H9 (cell line): ENCODE data around the gene ABCG1. TPM values are rescaled to one million over a fixed set of nuclear protein-coding genes. Genes with fewer than 3 reads are reported as not detected.

ENCODE experiments used
- DNase-seq: peaks from one replicate; pipeline ENCODE4 v3.0.0-alpha.2; 2017
- H2AFZ ChIP-seq: one replicate; pipeline ENCODE4 v1.6.1; 2013; ENCODE audit warnings: mild to moderate bottlenecking, low read length, control low read depth, moderate library complexity
- H2AK5ac ChIP-seq: 2 replicates; pipeline ENCODE4 v1.6.1; 2013; ENCODE audit warnings: low read length, control low read depth, mixed read lengths; ENCODE audit not compliant: insufficient read length
- H2BK120ac ChIP-seq: one replicate; pipeline ENCODE4 v1.6.1; 2013; ENCODE audit warnings: low read depth, mild to moderate bottlenecking, low read length, control low read depth, inconsistent platforms; ENCODE audit not compliant: poor library complexity, severe bottlenecking
- H2BK12ac ChIP-seq: 2 replicates; pipeline ENCODE4 v1.6.1; 2013; ENCODE audit warnings: low read length, control low read depth, mixed read lengths, low read depth; ENCODE audit not compliant: insufficient read length
- H2BK15ac ChIP-seq: 2 replicates; pipeline ENCODE4 v1.6.1; 2013; ENCODE audit warnings: low read depth, low read length, control low read depth
- H2BK20ac ChIP-seq: one replicate; pipeline ENCODE4 v1.6.1; 2013; ENCODE audit warnings: low read depth, mild to moderate bottlenecking, low read length, control low read depth, inconsistent platforms; ENCODE audit not compliant: poor library complexity, severe bottlenecking
- H2BK5ac ChIP-seq: 2 replicates; pipeline ENCODE4 v1.6.1; 2013; ENCODE audit warnings: low read length, control low read depth, mixed read lengths; ENCODE audit not compliant: insufficient read length
- H3K14ac ChIP-seq: 2 replicates; pipeline ENCODE4 v1.6.1; 2013; ENCODE audit warnings: low read length, control low read depth; ENCODE audit not compliant: insufficient read depth
- H3K18ac ChIP-seq: 2 replicates; pipeline ENCODE4 v1.6.1; 2013; ENCODE audit warnings: low read depth, mild to moderate bottlenecking, mixed read lengths, low read length, control low read depth; ENCODE audit not compliant: insufficient read length
- H3K23ac ChIP-seq: 2 replicates; pipeline ENCODE4 v1.6.1; 2013; ENCODE audit warnings: low read length, control low read depth, mixed read lengths, low read depth; ENCODE audit not compliant: insufficient read length
- H3K23me2 ChIP-seq: 2 replicates; pipeline ENCODE4 v1.6.1; 2013; ENCODE audit warnings: low read depth, mild to moderate bottlenecking, mixed read lengths, low read length, control low read depth; ENCODE audit not compliant: insufficient read length, poor library complexity, severe bottlenecking
- H3K27ac ChIP-seq: 2 replicates; pipeline ENCODE4 v1.5.1; 2013; ENCODE audit warnings: low read length, control low read depth, mixed read lengths, low read depth; ENCODE audit not compliant: insufficient read length
- H3K27me3 ChIP-seq: 2 replicates; pipeline ENCODE4 v1.6.1; 2013; ENCODE audit warnings: low read length, control low read depth, inconsistent platforms; ENCODE audit not compliant: insufficient read depth
- H3K4ac ChIP-seq: 2 replicates; pipeline ENCODE4 v1.6.1; 2013; ENCODE audit warnings: low read depth, mild to moderate bottlenecking, control low read depth, inconsistent platforms, low read length, moderate library complexity
- H3K4me1 ChIP-seq: 2 replicates; pipeline ENCODE4 v1.6.1; 2013; ENCODE audit warnings: low read length, control low read depth, inconsistent platforms; ENCODE audit not compliant: insufficient read depth
- H3K4me2 ChIP-seq: 2 replicates; pipeline ENCODE4 v1.6.1; 2013; ENCODE audit warnings: low read length, control low read depth, mixed read lengths; ENCODE audit not compliant: insufficient read length, insufficient read depth
- H3K56ac ChIP-seq: 2 replicates; pipeline ENCODE4 v1.6.1; 2013; ENCODE audit warnings: low read depth, mild to moderate bottlenecking, mixed read lengths, low read length, control low read depth; ENCODE audit not compliant: insufficient read length
- H3K79me1 ChIP-seq: 2 replicates; pipeline ENCODE4 v1.6.1; 2013; ENCODE audit warnings: low read depth, mild to moderate bottlenecking, moderate library complexity, low read length, control low read depth, inconsistent platforms; ENCODE audit not compliant: insufficient read depth, poor library complexity, severe bottlenecking
- H3K79me2 ChIP-seq: 2 replicates; pipeline ENCODE4 v1.6.1; 2013; ENCODE audit warnings: low read length, control low read depth, inconsistent platforms; ENCODE audit not compliant: insufficient read depth
- H3K9ac ChIP-seq: 2 replicates; pipeline ENCODE4 v1.6.1; 2013; ENCODE audit warnings: low read length, control low read depth, mixed read lengths; ENCODE audit not compliant: insufficient read length; ENCODE audit errors: extremely low read depth
- H3K9me3 ChIP-seq: one replicate; pipeline ENCODE4 v1.6.1; 2013; ENCODE audit warnings: low read depth, low read length, inconsistent platforms; ENCODE audit not compliant: control insufficient read depth
- H3T11ph ChIP-seq: one replicate; pipeline ENCODE4 v1.6.1; 2013; ENCODE audit warnings: mild to moderate bottlenecking, low read length, control low read depth, inconsistent platforms
- H4K20me1 ChIP-seq: one replicate; pipeline ENCODE4 v1.6.1; 2013; ENCODE audit not compliant: control insufficient read depth, insufficient read length, insufficient read depth
- H4K5ac ChIP-seq: 2 replicates; pipeline ENCODE4 v1.6.1; 2013; ENCODE audit warnings: low read depth, mild to moderate bottlenecking, mixed read lengths, low read length, control low read depth; ENCODE audit not compliant: insufficient read length
- H4K8ac ChIP-seq: replicated peaks from 2 replicates; pipeline ENCODE4 v1.6.1; 2013; ENCODE audit warnings: low read length, control low read depth, mixed read lengths, low read depth; ENCODE audit not compliant: insufficient read length
- H4K91ac ChIP-seq: 2 replicates; pipeline ENCODE4 v1.6.1; 2013; ENCODE audit warnings: low read depth, mild to moderate bottlenecking, moderate library complexity, mixed read lengths, low read length, control low read depth; ENCODE audit not compliant: insufficient read length
- H3K27ac Mint-ChIP-seq, 3 experiments: 2 replicates in 2 of 3; 3 replicates in 1 of 3; pipeline ENCODE4 v1.8.0; 2020 to 2021; ENCODE audit warnings: mixed read lengths in 3 of 3, mild to moderate bottlenecking in 1 of 3, moderate library complexity in 1 of 3
- H3K27me3 Mint-ChIP-seq: 2 replicates; pipeline ENCODE4 v1.8.0; 2021; ENCODE audit warnings: low read depth, mild to moderate bottlenecking, moderate library complexity, mixed read lengths
- H3K36me3 Mint-ChIP-seq, 3 experiments: 2 replicates in 2 of 3; 3 replicates in 1 of 3; pipeline ENCODE4 v1.8.0; 2020 to 2021; ENCODE audit warnings: low read depth in 3 of 3, mixed read lengths in 3 of 3; ENCODE audit not compliant: insufficient read depth in 1 of 3
- H3K4me1 Mint-ChIP-seq, 2 experiments: 2 replicates each; pipeline ENCODE4 v1.8.0; 2020; ENCODE audit warnings: mixed read lengths in 2 of 2
- H3K4me3 Mint-ChIP-seq, 2 experiments: 2 replicates in 1 of 2; 3 replicates in 1 of 2; pipeline ENCODE4 v1.8.0; 2020 to 2021; ENCODE audit warnings: mild to moderate bottlenecking in 2 of 2, mixed read lengths in 2 of 2, moderate library complexity in 1 of 2
- H3K9me3 Mint-ChIP-seq, 2 experiments: 2 replicates in 1 of 2; 3 replicates in 1 of 2; pipeline ENCODE4 v1.8.0; 2020; ENCODE audit warnings: mild to moderate bottlenecking in 2 of 2, mixed read lengths in 2 of 2, moderate library complexity in 1 of 2
- WGBS: extraction: QIAGEN DNeasy Blood & Tissue Kit; methylation state at CpG from one replicate; pipeline ENCODE4 v1.1.7; 2013; ENCODE audit warnings: missing lambda C conversion rate, low lambda C conversion rate, mixed read lengths; ENCODE audit not compliant: insufficient read length; ENCODE audit errors: extremely low coverage; 5-methylcytosine and 5-hydroxymethylcytosine counted together
- total RNA-seq: library from RNA; stranded (reverse); gene quantifications from 2 replicates; pipeline ENCODE4 v1.2.1, GENCODE V29; 2021
- TF ChIP-seq, protein P1 (sequence below): fragments of 200-600 bp; sonication (generic); conservative IDR thresholded peaks from 3 replicates; pipeline ENCODE4 v1.8.0; 2021; ENCODE audit warnings: antibody characterized with exemption, mild to moderate bottlenecking

Gene ABCG1
- total RNA-seq, 1 experiment from 2014 or later = 0.83 TPM

GRCh38 chr21:42194863-42195262 is 24.1 kb upstream of the ABCG1 start:
- Histone ChIP-seq H3T11ph (no peak overlapping the region), H3K4ac (no peak overlapping the region)
- H3K27ac Mint-ChIP-seq = no peak overlapping the region

More at GRCh38 chr21:42194863-42195262, 24.1 kb upstream of the ABCG1 start:
- Histone ChIP-seq H3K79me2 (no peaks in the 10 kb centered on the region), H3K23ac (no peak overlapping the region), H3K14ac (no peak overlapping the region), H3K23me2 (no peaks in the 10 kb centered on the region), H3K18ac (no peak overlapping the region), H4K5ac (no peak overlapping the region), H3K4me1 (no peaks in the 10 kb centered on the region), H2BK5ac (no peak overlapping the region), H4K8ac (no peak overlapping the region), H3K9ac (no peak overlapping the region), H2AK5ac (no peak overlapping the region), H2BK120ac (no peak overlapping the region), H3K9me3 (no peaks in the 10 kb centered on the region), H3K4me2 (no peak overlapping the region), H2AFZ (no peak overlapping the region), H3K27me3 (no peaks in the 10 kb centered on the region), H2BK20ac (no peak overlapping the region), H3K27ac (no peak overlapping the region), H3K79me1 (no peaks in the 10 kb centered on the region), H3K56ac (no peak overlapping the region), H2BK15ac (no peak overlapping the region), H4K20me1 (no peaks in the 10 kb centered on the region), H4K91ac (no peak overlapping the region), H2BK12ac (no peak overlapping the region)
- peaks cover 19% of the 10 kb centered on the region for H3K27me3 Mint-ChIP-seq
- WGBS = no CpG with 5 or more reads among the region's 9 CpGs
- TF ChIP-seq, protein P1, sequence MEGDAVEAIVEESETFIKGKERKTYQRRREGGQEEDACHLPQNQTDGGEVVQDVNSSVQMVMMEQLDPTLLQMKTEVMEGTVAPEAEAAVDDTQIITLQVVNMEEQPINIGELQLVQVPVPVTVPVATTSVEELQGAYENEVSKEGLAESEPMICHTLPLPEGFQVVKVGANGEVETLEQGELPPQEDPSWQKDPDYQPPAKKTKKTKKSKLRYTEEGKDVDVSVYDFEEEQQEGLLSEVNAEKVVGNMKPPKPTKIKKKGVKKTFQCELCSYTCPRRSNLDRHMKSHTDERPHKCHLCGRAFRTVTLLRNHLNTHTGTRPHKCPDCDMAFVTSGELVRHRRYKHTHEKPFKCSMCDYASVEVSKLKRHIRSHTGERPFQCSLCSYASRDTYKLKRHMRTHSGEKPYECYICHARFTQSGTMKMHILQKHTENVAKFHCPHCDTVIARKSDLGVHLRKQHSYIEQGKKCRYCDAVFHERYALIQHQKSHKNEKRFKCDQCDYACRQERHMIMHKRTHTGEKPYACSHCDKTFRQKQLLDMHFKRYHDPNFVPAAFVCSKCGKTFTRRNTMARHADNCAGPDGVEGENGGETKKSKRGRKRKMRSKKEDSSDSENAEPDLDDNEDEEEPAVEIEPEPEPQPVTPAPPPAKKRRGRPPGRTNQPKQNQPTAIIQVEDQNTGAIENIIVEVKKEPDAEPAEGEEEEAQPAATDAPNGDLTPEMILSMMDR = no peak
- H3K9me3 Mint-ChIP-seq = peaks cover 0 to 2% of the 10 kb centered on the region in 2 experiments; a peak in 1 of 5 replicates
- H3K36me3 Mint-ChIP-seq = no peaks in the 10 kb centered on the region
- peaks cover 0 to 3% of the 10 kb centered on the region in 2 experiments; a peak in 1 of 4 replicates for H3K4me1 Mint-ChIP-seq
- H3K4me3 Mint-ChIP-seq = no peak overlapping the region
- DNase-seq = no peak
